ENCODE results near the gene ABCC11.

The ABCC11 gene

GRCh38 chr16:48139517-48139916, 107.8 kb downstream of the ABCC11 start:
- no peaks in the 10 kb centered on the region for H3K36me3 ChIP-seq (replicated peaks; ENCODE audit: low read depth, low read length)
- H3K4me2 ChIP-seq (ENCODE audit: low read length) = no peak overlapping the region
- no peaks in the 10 kb centered on the region for H4K20me1 ChIP-seq (ENCODE audit: insufficient read depth, low read length)
- TF ChIP-seq EZH2phosphoT487 (IDR thresholded peaks at IDR 0.05; ENCODE audit: low read depth) (no peak), CTCF (IDR thresholded peaks at IDR 0.05; ENCODE audit: low read depth, low read length) (no peak)
- no peaks in the 10 kb centered on the region for H3K9me3 ChIP-seq (ENCODE audit: insufficient read depth, low read length)
- H3K27me3 ChIP-seq (ENCODE audit: low read depth, low read length) = peaks cover 14% of the 10 kb centered on the region
- no peak overlapping the region for H2AFZ ChIP-seq (ENCODE audit: low read depth, low read length)
- no peak overlapping the region for H3K27ac ChIP-seq (ENCODE audit: low read length)
- H3K4me1 ChIP-seq (ENCODE audit: low read length) = no peaks in the 10 kb centered on the region
- no peak overlapping the region for H3K9ac ChIP-seq (ENCODE audit: low read length)
- no peak overlapping the region for H3K4me3 ChIP-seq (ENCODE audit: low read length)
- H3K79me2 ChIP-seq (ENCODE audit: low read length) = no peaks in the 10 kb centered on the region

GRCh38 chr16:48138543-48138942, 108.8 kb downstream of the ABCC11 start:
- H3K4me3 ChIP-seq (ENCODE audit: low read length) = no peak overlapping the region
- peaks cover 19% of the 10 kb centered on the region for H3K27me3 ChIP-seq (ENCODE audit: low read depth, low read length)
- TF ChIP-seq EZH2phosphoT487 (IDR thresholded peaks at IDR 0.05; ENCODE audit: low read depth) = no peak
- TF ChIP-seq CTCF (IDR thresholded peaks at IDR 0.05; ENCODE audit: low read depth, low read length) = no peak
- no peaks in the 10 kb centered on the region for H3K79me2 ChIP-seq (ENCODE audit: low read length)
- no peak overlapping the region for H2AFZ ChIP-seq (ENCODE audit: low read depth, low read length)
- H3K27ac ChIP-seq (ENCODE audit: low read length) = no peak overlapping the region
- no peak overlapping the region for H3K4me2 ChIP-seq (ENCODE audit: low read length)
- no peaks in the 10 kb centered on the region for H3K4me1 ChIP-seq (ENCODE audit: low read length)
- no peaks in the 10 kb centered on the region for H3K36me3 ChIP-seq (replicated peaks; ENCODE audit: low read depth, low read length)
- no peaks in the 10 kb centered on the region for H3K9me3 ChIP-seq (ENCODE audit: insufficient read depth, low read length)
- no peaks in the 10 kb centered on the region for H4K20me1 ChIP-seq (ENCODE audit: insufficient read depth, low read length)
- no peak overlapping the region for H3K9ac ChIP-seq (ENCODE audit: low read length)

GRCh38 chr16:48137822-48138221, 109.5 kb downstream of the ABCC11 start:
- H3K27ac ChIP-seq (ENCODE audit: low read length) = no peak overlapping the region
- H3K4me2 ChIP-seq (ENCODE audit: low read length) = no peak overlapping the region
- H3K27me3 ChIP-seq (ENCODE audit: low read depth, low read length) = peaks cover 19% of the 10 kb centered on the region
- H3K79me2 ChIP-seq (ENCODE audit: low read length) = no peaks in the 10 kb centered on the region
- TF ChIP-seq EZH2phosphoT487 (IDR thresholded peaks at IDR 0.05; ENCODE audit: low read depth) (no peak), CTCF (IDR thresholded peaks at IDR 0.05; ENCODE audit: low read depth, low read length) (no peak)
- H3K4me3 ChIP-seq (ENCODE audit: low read length) = no peak overlapping the region
- H3K36me3 ChIP-seq (replicated peaks; ENCODE audit: low read depth, low read length) = no peaks in the 10 kb centered on the region
- no peaks in the 10 kb centered on the region for H3K4me1 ChIP-seq (ENCODE audit: low read length)
- H4K20me1 ChIP-seq (ENCODE audit: insufficient read depth, low read length) = no peaks in the 10 kb centered on the region
- H3K9me3 ChIP-seq (ENCODE audit: insufficient read depth, low read length) = no peaks in the 10 kb centered on the region
- H2AFZ ChIP-seq (ENCODE audit: low read depth, low read length) = no peak overlapping the region
- H3K9ac ChIP-seq (ENCODE audit: low read length) = no peak overlapping the region

GRCh38 chr16:48136547-48137360, 110.6 kb downstream of the ABCC11 start:
- Histone ChIP-seq H3K79me2 (ENCODE audit: low read length) (no peaks in the 10 kb centered on the region), H3K27ac (ENCODE audit: low read length) (no peak overlapping the region), H4K20me1 (ENCODE audit: insufficient read depth, low read length) (no peaks in the 10 kb centered on the region), H3K4me3 (ENCODE audit: low read length) (no peak overlapping the region), H3K36me3 (replicated peaks; ENCODE audit: low read depth, low read length) (no peaks in the 10 kb centered on the region), H3K4me2 (ENCODE audit: low read length) (no peak overlapping the region), H3K9ac (ENCODE audit: low read length) (no peak overlapping the region; the same call in 1 of the 2 replicates), H3K27me3 (ENCODE audit: low read depth, low read length) (peaks cover 21% of the 10 kb centered on the region), H2AFZ (ENCODE audit: low read depth, low read length) (no peak overlapping the region), H3K9me3 (ENCODE audit: insufficient read depth, low read length) (no peaks in the 10 kb centered on the region), H3K4me1 (ENCODE audit: low read length) (no peaks in the 10 kb centered on the region)
- TF ChIP-seq EZH2phosphoT487 (IDR thresholded peaks at IDR 0.05; ENCODE audit: low read depth) = no peak
- TF ChIP-seq CTCF (IDR thresholded peaks at IDR 0.05; ENCODE audit: low read depth, low read length) = no peak

Measured in OCI-LY3 (cell line).